LoVo (cell line): ENCODE measurements around the gene INTS15.
"Not testable (repeated sequence)": the region's sequence is repeated elsewhere in the genome, so short reads cannot be mapped to it uniquely, and the experiment has no call there.

ENCODE experiments used
- DNase-seq: peaks from one replicate; pipeline ENCODE4 v3.0.0-alpha.2; 2016; ENCODE audit warnings: low spot score

INTS15 gene

GRCh38 chr7:6618621-6619020 is 28.8 kb downstream of the INTS15 start:
- no peak for DNase-seq

- DNase-seq, result no peak
Measured at GRCh38 chr7:6619961-6620360, 30.1 kb downstream of the INTS15 start.

- no peak for DNase-seq
Measured at GRCh38 chr7:6621195-6622133, 31.6 kb downstream of the INTS15 start.

- no peak for DNase-seq
Measured at GRCh38 chr7:6622134-6622710, 32.4 kb downstream of the INTS15 start.

- DNase-seq, result no peak
Measured at GRCh38 chr7:6623589-6624245, 33.9 kb downstream of the INTS15 start.

- DNase-seq, result no peak
Measured at GRCh38 chr7:6624246-6624611, 34.4 kb downstream of the INTS15 start.

GRCh38 chr7:6628045-6628444 is 38.2 kb downstream of the INTS15 start:
- no peak for DNase-seq

- DNase-seq, result no peak
Measured at GRCh38 chr7:6630007-6630849, 40.4 kb downstream of the INTS15 start.

GRCh38 chr7:6631605-6632004 is 41.8 kb downstream of the INTS15 start:
- DNase-seq, result no peak

GRCh38 chr7:6634021-6634420 is 44.2 kb downstream of the INTS15 start:
- DNase-seq, result no peak

- not testable (repeated sequence) for DNase-seq
Measured at GRCh38 chr7:6634971-6635370, 45.1 kb downstream of the INTS15 start.

- DNase-seq, result peak; percentile 77
Measured at GRCh38 chr7:6636741-6637543, 47.1 kb downstream of the INTS15 start, which contains the start of gene ZNF316. ZNF316 (plus strand) TSS chr7:6637318; CDS start chr7:6642410, 5,092 bp downstream.

GRCh38 chr7:6637544-6638229 is 47.9 kb downstream of the INTS15 start:
- peak; percentile 38 for DNase-seq

GRCh38 chr7:6639032-6639431 is 49.2 kb downstream of the INTS15 start:
- no peak for DNase-seq

- no peak for DNase-seq
Measured at GRCh38 chr7:6639627-6640026, 49.8 kb downstream of the INTS15 start.

GRCh38 chr7:6640246-6640721 is 50.5 kb downstream of the INTS15 start:
- no peak for DNase-seq

GRCh38 chr7:6641305-6642035 is 51.6 kb downstream of the INTS15 start:
- no peak for DNase-seq

GRCh38 chr7:6642239-6642839 is 52.5 kb downstream of the INTS15 start:
- DNase-seq, result no peak
